Left lung (tissue), 10 donors: Measurements from ENCODE around the gene WWOX. TPM values are rescaled to one million over a fixed set of nuclear protein-coding genes. Genes with fewer than 3 reads are reported as not detected.
"Not testable (repeated sequence)": the region's sequence is repeated elsewhere in the genome, so short reads cannot be mapped to it uniquely, and the experiment has no call there.

ENCODE experiments used
- ATAC-seq: fragments of 200-7000 bp; cut with Tn5 transposase; one replicate; pipeline ENCODE4 v1.9.1; 2020; ENCODE audit warnings: moderate library complexity
- DNase-seq, 4 donors: peaks; one replicate each; pipeline ENCODE4 v3.0.0-alpha.2; 2013 to 2020
- H3K27ac ChIP-seq, 2 donors: fragments of 200-600 bp; sonication (generic) in 1 of 2; one replicate each; pipeline versions ENCODE4 v1.5.0 to v1.8.0; 2020 to 2021
- H3K27me3 ChIP-seq, 2 donors: fragments of 200-600 bp; sonication (generic) in 1 of 2; one replicate each; pipeline versions ENCODE4 v1.5.0 to v1.8.0; 2020 to 2021
- H3K36me3 ChIP-seq, 2 donors: fragments of 200-600 bp; sonication (generic) in 1 of 2; one replicate each; pipeline versions ENCODE4 v1.5.0 to v1.8.0; 2020 to 2021
- H3K4me1 ChIP-seq, 2 donors: fragments of 200-600 bp; one replicate each; pipeline ENCODE4 v1.8.0; 2021
- H3K4me3 ChIP-seq, 2 donors: fragments of 200-600 bp; sonication (generic) in 1 of 2; one replicate each; pipeline versions ENCODE4 v1.5.0 to v1.8.0; 2020 to 2021; ENCODE audit warnings: mild to moderate bottlenecking in 1 of 2
- H3K9me3 ChIP-seq, 2 donors: fragments of 200-600 bp; sonication (generic) in 1 of 2; one replicate each; pipeline versions ENCODE4 v1.5.0 to v1.8.0; 2020 to 2021
- CTCF ChIP-seq, 2 donors: fragments of 200-600 bp; sonication (generic) in 1 of 2; IDR thresholded peaks; one replicate each; pipeline versions ENCODE4 v1.5.0 to v1.8.0; 2021; ENCODE audit warnings: antibody characterized with exemption in 2 of 2
- intact Hi-C, 2 donors: fragments of 100-400 bp; cut with DNase I; formaldehyde crosslinking; loops; one replicate each; pipeline versions ENCODE4 v1.11.2 to v1.14.2; 2022
- polyA plus RNA-seq, 6 donors: library from polyadenylated mRNA; unstranded; fragments of 120-200 nt; gene quantifications; one replicate each; pipeline ENCODE4 v1.2.1, GENCODE V29; 2013; ENCODE audit not compliant: insufficient read length in 6 of 6
- total RNA-seq, 2 donors: library from RNA; stranded (reverse); fragmentation: NEBNext Ultra II Directional; extraction: Animal tissue kit (Norgen Biotek cat#: 25700); gene quantifications; one replicate each; pipeline ENCODE4 v1.2.1, GENCODE V29; 2021
- donor health status: DM: no; HTN: yes; CAD: no.
- donor health status: DM: no; HTN: no; CAD: no.

Gene WWOX
- total and polyA plus RNA-seq, 8 donors: 17.2 to 40.3 (median 30.8) TPM

GRCh38 chr16:79217375-79218011 lies 1118.0 kb downstream of the WWOX start:
- Histone ChIP-seq H3K36me3 (no peaks in the 10 kb centered on the region), H3K4me1 (no peaks in the 10 kb centered on the region), H3K27ac (no peak overlapping the region), H3K9me3 (no peaks in the 10 kb centered on the region), H3K27me3 (no peaks in the 10 kb centered on the region), H3K4me3 (no peak overlapping the region)
- intact Hi-C loops: no loop called here
- DNase-seq (no peak), ATAC-seq (no peak)
- no peak for TF ChIP-seq CTCF (IDR thresholded peaks at IDR 0.05)

- DNase-seq (no peak), ATAC-seq (no peak)
- Histone ChIP-seq H3K27ac (no peak overlapping the region), H3K4me3 (no peak overlapping the region), H3K9me3 (no peaks in the 10 kb centered on the region), H3K27me3 (no peaks in the 10 kb centered on the region), H3K4me1 (no peaks in the 10 kb centered on the region), H3K36me3 (no peaks in the 10 kb centered on the region)
- intact Hi-C loops: no loop called here
- no peak for TF ChIP-seq CTCF (IDR thresholded peaks at IDR 0.05)
Measured at GRCh38 chr16:79218351-79218750, 1118.9 kb downstream of the WWOX start.

DNA sequence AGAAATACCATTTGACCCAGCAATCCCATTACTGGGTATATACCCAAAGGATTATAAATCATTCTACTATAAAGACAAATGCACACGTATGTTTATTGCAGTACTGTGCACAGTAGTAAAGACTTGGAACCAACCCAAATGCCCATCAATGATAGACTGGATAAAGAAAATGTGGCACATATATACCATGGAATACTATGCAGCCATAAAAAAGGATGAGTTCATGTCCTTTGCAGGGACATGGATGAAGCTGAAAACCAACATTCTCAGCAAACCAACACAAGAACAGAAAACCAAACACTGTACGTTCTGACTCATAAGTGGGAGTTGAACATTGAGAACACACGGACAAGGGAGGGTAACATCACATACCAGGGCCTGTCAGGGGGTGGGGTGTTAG lies 1126.5 kb downstream of the WWOX start:
- H3K27ac ChIP-seq, H3K27me3 ChIP-seq, intact Hi-C loops, H3K9me3 ChIP-seq, H3K36me3 ChIP-seq, DNase-seq, ATAC-seq, H3K4me3 ChIP-seq, H3K4me1 ChIP-seq: not testable (repeated sequence)

DNA sequence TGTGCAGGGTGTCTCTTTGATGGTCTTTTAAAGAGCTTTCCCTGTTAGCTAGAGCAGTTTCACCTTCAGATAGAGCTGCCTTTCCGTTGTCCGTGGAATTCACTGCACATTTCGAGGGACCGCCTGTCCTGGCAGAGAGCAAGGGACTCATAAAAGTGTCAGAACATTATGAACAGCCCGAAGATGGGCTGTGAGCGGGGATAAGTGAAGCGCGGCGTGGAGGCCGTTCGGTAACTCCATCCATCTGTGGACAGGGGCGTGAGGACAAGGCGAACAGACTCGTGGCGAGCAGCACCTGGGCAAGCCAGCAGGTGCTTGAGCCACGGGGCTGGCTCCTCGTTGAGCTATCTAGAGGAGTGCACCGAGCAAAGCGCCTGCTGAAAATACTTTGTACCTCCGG lies 1129.9 kb downstream of the WWOX start:
- Histone ChIP-seq H3K4me1 (no peaks in the 10 kb centered on the region), H3K4me3 (no peak overlapping the region), H3K27ac (no peak overlapping the region), H3K9me3 (no peaks in the 10 kb centered on the region), H3K27me3 (no peaks in the 10 kb centered on the region), H3K36me3 (no peaks in the 10 kb centered on the region)
- intact Hi-C loops: no loop called here
- TF ChIP-seq CTCF (IDR thresholded peaks at IDR 0.05): no peak
- no peak for ATAC-seq
- DNase-seq: peak in 1 of 4 donors; percentile 69

DNA sequence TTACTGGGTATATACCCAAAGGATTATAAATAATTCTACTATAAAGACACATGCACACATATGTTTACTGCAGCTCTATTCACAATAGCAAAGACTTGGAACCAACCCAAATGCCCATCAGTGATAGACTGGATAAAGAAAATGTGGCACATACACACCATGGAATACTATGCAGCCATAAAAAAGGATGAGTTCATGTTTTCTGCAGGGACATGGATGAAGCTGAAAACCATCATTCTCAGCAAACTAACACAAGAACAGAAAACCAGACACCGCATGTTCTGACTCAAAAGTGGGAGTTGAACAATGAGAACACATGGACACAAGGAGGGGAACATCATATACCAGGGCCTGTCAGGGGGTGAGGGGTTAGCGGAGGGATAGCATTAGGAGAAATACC lies 1146.2 kb downstream of the WWOX start:
- H3K27me3 ChIP-seq, H3K9me3 ChIP-seq, ATAC-seq, DNase-seq, H3K36me3 ChIP-seq, intact Hi-C loops, H3K27ac ChIP-seq, H3K4me1 ChIP-seq, H3K4me3 ChIP-seq: not testable (repeated sequence)

DNA sequence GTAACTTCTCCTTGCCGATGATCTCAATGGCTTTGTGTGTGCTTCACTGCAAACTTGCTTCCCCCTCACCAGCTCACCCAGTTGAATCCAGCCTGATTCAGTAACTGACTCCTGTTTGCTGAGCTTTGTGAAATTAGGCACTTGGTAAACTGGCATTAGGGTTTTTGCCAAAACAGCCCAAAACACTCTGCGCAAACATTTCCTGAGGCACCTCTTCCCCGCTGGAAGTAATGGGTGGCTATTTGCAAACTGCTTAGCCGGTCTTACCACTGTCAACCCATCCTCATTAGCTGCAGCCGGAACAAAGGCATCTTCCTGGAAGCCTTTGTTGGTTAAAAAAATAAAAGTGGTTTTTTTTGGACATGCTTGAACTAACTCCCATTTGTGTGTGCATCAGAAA lies 1147.9 kb downstream of the WWOX start:
- H3K27me3 ChIP-seq: no peaks in the 10 kb centered on the region
- no peak overlapping the region for H3K27ac ChIP-seq
- no peak for TF ChIP-seq CTCF (IDR thresholded peaks at IDR 0.05)
- no peak overlapping the region for H3K4me3 ChIP-seq
- no peak for DNase-seq
- H3K36me3 ChIP-seq: no peaks in the 10 kb centered on the region
- ATAC-seq: no peak
- intact Hi-C loops: no loop called here
- H3K9me3 ChIP-seq: no peaks in the 10 kb centered on the region
- no peaks in the 10 kb centered on the region for H3K4me1 ChIP-seq
